ENCODE measurements around the gene KMT2B. TPM values are rescaled to one million over a fixed set of nuclear protein-coding genes. Genes with fewer than 3 reads are reported as not detected.

The KMT2B gene
- total and polyA plus RNA-seq, 9 of the 15 experiments (the other 6 are each of a cell fraction or from before 2014, with no cell fraction given), result 0.63 to 43.9 (median 8.1) TPM

DNA sequence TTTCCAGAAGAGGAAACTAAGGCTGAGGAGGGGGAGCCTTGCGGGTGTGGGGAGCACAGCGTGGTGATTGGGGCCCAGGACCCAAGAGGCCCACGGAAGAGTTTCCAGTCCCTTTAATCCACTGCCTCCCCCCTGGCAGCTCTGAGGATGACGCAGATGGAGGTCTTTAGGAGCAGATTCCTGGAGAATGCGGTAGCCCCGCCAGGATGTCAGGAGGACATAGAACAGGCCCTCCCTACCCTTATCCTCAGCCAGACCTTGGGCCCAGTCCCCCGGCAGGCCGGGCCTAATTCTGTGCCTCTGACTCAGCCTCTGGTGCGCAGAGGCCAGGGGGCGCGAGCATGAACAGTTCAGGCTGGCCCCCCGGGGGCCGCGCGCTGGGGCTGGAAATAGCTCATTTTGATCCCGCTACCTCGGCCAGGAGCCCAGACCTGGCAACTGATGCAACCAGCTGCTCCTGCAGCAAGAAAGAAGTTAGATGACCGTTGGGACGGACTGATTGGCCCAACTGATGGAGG lies 39.5 kb downstream of the KMT2B start (continued):
- TF ChIP-seq, protein P1, sequence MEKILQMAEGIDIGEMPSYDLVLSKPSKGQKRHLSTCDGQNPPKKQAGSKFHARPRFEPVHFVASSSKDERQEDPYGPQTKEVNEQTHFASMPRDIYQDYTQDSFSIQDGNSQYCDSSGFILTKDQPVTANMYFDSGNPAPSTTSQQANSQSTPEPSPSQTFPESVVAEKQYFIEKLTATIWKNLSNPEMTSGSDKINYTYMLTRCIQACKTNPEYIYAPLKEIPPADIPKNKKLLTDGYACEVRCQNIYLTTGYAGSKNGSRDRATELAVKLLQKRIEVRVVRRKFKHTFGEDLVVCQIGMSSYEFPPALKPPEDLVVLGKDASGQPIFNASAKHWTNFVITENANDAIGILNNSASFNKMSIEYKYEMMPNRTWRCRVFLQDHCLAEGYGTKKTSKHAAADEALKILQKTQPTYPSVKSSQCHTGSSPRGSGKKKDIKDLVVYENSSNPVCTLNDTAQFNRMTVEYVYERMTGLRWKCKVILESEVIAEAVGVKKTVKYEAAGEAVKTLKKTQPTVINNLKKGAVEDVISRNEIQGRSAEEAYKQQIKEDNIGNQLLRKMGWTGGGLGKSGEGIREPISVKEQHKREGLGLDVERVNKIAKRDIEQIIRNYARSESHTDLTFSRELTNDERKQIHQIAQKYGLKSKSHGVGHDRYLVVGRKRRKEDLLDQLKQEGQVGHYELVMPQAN (IDR thresholded peaks at IDR 0.05; ENCODE audit: borderline replicate concordance), result no peak
- no peak for TF ChIP-seq LARP7 (IDR thresholded peaks at IDR 0.05)
- TF ChIP-seq, protein P2, sequence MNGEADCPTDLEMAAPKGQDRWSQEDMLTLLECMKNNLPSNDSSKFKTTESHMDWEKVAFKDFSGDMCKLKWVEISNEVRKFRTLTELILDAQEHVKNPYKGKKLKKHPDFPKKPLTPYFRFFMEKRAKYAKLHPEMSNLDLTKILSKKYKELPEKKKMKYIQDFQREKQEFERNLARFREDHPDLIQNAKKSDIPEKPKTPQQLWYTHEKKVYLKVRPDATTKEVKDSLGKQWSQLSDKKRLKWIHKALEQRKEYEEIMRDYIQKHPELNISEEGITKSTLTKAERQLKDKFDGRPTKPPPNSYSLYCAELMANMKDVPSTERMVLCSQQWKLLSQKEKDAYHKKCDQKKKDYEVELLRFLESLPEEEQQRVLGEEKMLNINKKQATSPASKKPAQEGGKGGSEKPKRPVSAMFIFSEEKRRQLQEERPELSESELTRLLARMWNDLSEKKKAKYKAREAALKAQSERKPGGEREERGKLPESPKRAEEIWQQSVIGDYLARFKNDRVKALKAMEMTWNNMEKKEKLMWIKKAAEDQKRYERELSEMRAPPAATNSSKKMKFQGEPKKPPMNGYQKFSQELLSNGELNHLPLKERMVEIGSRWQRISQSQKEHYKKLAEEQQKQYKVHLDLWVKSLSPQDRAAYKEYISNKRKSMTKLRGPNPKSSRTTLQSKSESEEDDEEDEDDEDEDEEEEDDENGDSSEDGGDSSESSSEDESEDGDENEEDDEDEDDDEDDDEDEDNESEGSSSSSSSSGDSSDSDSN (IDR thresholded peaks at IDR 0.05; ENCODE audit: borderline replicate concordance in 1 of 2, low read depth in 2 of 2, low read length in 2 of 2), result 0 out of 4 replicates have a peak, but pooled peaks of 1 of the 2 experiments have one; percentile 38
- peak; percentile 35 for TF ChIP-seq TAF1 (IDR thresholded peaks at IDR 0.05; ENCODE audit: control insufficient read depth, extremely low read depth, insufficient read depth, low read length, severe bottlenecking)
- no peak for TF ChIP-seq HDAC2 (IDR thresholded peaks at IDR 0.05)
- no peak for TF ChIP-seq MIER1 (IDR thresholded peaks at IDR 0.05; ENCODE audit: low read depth)
- TF ChIP-seq, protein P3, sequence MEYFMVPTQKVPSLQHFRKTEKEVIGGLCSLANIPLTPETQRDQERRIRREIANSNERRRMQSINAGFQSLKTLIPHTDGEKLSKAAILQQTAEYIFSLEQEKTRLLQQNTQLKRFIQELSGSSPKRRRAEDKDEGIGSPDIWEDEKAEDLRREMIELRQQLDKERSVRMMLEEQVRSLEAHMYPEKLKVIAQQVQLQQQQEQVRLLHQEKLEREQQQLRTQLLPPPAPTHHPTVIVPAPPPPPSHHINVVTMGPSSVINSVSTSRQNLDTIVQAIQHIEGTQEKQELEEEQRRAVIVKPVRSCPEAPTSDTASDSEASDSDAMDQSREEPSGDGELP (CRISPR knock-in tag; IDR thresholded peaks at IDR 0.05; ENCODE audit: borderline replicate concordance), result 0 out of 2 replicates have a peak, but pooled peaks have one; percentile 10
- no peak for TF ChIP-seq MBD2 (IDR thresholded peaks at IDR 0.05; ENCODE audit: borderline replicate concordance, low read depth)
- TF ChIP-seq, protein P4, sequence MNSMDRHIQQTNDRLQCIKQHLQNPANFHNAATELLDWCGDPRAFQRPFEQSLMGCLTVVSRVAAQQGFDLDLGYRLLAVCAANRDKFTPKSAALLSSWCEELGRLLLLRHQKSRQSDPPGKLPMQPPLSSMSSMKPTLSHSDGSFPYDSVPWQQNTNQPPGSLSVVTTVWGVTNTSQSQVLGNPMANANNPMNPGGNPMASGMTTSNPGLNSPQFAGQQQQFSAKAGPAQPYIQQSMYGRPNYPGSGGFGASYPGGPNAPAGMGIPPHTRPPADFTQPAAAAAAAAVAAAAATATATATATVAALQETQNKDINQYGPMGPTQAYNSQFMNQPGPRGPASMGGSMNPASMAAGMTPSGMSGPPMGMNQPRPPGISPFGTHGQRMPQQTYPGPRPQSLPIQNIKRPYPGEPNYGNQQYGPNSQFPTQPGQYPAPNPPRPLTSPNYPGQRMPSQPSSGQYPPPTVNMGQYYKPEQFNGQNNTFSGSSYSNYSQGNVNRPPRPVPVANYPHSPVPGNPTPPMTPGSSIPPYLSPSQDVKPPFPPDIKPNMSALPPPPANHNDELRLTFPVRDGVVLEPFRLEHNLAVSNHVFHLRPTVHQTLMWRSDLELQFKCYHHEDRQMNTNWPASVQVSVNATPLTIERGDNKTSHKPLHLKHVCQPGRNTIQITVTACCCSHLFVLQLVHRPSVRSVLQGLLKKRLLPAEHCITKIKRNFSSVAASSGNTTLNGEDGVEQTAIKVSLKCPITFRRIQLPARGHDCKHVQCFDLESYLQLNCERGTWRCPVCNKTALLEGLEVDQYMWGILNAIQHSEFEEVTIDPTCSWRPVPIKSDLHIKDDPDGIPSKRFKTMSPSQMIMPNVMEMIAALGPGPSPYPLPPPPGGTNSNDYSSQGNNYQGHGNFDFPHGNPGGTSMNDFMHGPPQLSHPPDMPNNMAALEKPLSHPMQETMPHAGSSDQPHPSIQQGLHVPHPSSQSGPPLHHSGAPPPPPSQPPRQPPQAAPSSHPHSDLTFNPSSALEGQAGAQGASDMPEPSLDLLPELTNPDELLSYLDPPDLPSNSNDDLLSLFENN (IDR thresholded peaks at IDR 0.05; ENCODE audit: low read depth in 2 of 2, low read length in 2 of 2), result 0 out of 4 replicates have a peak, but pooled peaks of 1 of the 2 experiments have one; percentile 35

All from K562 (cell line).